HCT116 (cell line): ENCODE measurements around the gene MYBPC3.

ENCODE experiments used
- EGR1 ChIP-seq: IDR thresholded peaks from 2 replicates; pipeline ENCODE4 v1.6.1; 2012; ENCODE audit warnings: low read depth
- EZH2 ChIP-seq: fragments of 200-600 bp; sonication (generic); IDR thresholded peaks from 2 replicates; pipeline ENCODE4 v1.6.1; 2017; ENCODE audit warnings: antibody characterized with exemption, mixed run types
- EZH2phosphoT487 ChIP-seq: fragments of 200-600 bp; IDR thresholded peaks from 2 replicates; pipeline ENCODE4 v1.6.1; 2018; ENCODE audit warnings: antibody characterized with exemption, borderline replicate concordance
- POLR2A ChIP-seq: IDR thresholded peaks from 2 replicates; pipeline ENCODE4 v1.7.0; 2011; ENCODE audit warnings: borderline replicate concordance; ENCODE audit not compliant: insufficient read depth, insufficient read length; ENCODE audit errors: extremely low read depth
- RAD21 ChIP-seq: IDR thresholded peaks from 2 replicates; pipeline ENCODE4 v1.6.1; 2012; ENCODE audit warnings: low read depth, mild to moderate bottlenecking
- ZNF274 ChIP-seq: fragments of 200-500 bp; sonication (Bioruptor generic); IDR thresholded peaks from 2 replicates; pipeline ENCODE4 v1.6.1; 2014; ENCODE audit warnings: mild to moderate bottlenecking, low read depth, low read length, inconsistent platforms
- TF ChIP-seq, protein P1 (sequence below), 3 experiments: fragments of 200-600 bp in 1 of 3; sonication (generic) in 1 of 3; IDR thresholded peaks in 2 of 3; conservative IDR thresholded peaks in 1 of 3; 2 replicates each; pipeline ENCODE4 v1.5.1; 2012 to 2017; ENCODE audit warnings: low read depth in 2 of 3, low read length in 2 of 3, antibody characterized with exemption in 1 of 3, borderline replicate concordance in 1 of 3, control low read depth in 1 of 3, mild to moderate bottlenecking in 1 of 3, mixed read lengths in 1 of 3, mixed run types in 1 of 3, moderate library complexity in 1 of 3; ENCODE audit not compliant: insufficient read depth in 1 of 3
- TF ChIP-seq, protein P2 (sequence below): IDR thresholded peaks from 2 replicates; pipeline ENCODE4 v1.6.1; 2012; ENCODE audit warnings: low read depth

DNA sequence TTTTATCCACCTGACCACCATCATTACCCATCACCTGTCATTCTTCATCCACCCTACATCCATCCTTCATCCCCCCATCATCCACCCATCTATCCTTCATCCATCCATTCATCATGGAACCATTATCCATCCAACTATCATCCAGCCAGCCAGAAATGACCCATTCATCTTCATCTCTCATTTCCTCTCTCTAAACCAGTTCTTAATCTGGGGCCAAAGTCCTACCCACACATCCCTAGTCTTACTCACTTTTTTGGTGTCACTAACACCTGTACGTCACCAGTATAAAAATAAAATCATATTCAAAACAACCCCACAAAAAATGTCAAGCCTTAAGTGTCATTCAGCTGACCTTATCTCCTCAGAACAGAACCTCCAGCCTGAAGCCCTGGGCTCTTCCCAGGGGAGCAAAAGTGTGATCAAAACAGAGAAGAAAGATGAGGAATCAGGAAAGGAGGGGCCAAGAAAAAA, 13.6 kb upstream of the MYBPC3 start:
- TF ChIP-seq, protein P1, sequence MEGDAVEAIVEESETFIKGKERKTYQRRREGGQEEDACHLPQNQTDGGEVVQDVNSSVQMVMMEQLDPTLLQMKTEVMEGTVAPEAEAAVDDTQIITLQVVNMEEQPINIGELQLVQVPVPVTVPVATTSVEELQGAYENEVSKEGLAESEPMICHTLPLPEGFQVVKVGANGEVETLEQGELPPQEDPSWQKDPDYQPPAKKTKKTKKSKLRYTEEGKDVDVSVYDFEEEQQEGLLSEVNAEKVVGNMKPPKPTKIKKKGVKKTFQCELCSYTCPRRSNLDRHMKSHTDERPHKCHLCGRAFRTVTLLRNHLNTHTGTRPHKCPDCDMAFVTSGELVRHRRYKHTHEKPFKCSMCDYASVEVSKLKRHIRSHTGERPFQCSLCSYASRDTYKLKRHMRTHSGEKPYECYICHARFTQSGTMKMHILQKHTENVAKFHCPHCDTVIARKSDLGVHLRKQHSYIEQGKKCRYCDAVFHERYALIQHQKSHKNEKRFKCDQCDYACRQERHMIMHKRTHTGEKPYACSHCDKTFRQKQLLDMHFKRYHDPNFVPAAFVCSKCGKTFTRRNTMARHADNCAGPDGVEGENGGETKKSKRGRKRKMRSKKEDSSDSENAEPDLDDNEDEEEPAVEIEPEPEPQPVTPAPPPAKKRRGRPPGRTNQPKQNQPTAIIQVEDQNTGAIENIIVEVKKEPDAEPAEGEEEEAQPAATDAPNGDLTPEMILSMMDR (IDR thresholded peaks at IDR 0.05 in 2 of 3, conservative IDR thresholded peaks at IDR 0.05 in 1 of 3; ENCODE audit: borderline replicate concordance in 1 of 3, insufficient read depth in 1 of 3, low read depth in 2 of 3, low read length in 2 of 3): no peak
- TF ChIP-seq ZNF274: no peak
- TF ChIP-seq, protein P2, sequence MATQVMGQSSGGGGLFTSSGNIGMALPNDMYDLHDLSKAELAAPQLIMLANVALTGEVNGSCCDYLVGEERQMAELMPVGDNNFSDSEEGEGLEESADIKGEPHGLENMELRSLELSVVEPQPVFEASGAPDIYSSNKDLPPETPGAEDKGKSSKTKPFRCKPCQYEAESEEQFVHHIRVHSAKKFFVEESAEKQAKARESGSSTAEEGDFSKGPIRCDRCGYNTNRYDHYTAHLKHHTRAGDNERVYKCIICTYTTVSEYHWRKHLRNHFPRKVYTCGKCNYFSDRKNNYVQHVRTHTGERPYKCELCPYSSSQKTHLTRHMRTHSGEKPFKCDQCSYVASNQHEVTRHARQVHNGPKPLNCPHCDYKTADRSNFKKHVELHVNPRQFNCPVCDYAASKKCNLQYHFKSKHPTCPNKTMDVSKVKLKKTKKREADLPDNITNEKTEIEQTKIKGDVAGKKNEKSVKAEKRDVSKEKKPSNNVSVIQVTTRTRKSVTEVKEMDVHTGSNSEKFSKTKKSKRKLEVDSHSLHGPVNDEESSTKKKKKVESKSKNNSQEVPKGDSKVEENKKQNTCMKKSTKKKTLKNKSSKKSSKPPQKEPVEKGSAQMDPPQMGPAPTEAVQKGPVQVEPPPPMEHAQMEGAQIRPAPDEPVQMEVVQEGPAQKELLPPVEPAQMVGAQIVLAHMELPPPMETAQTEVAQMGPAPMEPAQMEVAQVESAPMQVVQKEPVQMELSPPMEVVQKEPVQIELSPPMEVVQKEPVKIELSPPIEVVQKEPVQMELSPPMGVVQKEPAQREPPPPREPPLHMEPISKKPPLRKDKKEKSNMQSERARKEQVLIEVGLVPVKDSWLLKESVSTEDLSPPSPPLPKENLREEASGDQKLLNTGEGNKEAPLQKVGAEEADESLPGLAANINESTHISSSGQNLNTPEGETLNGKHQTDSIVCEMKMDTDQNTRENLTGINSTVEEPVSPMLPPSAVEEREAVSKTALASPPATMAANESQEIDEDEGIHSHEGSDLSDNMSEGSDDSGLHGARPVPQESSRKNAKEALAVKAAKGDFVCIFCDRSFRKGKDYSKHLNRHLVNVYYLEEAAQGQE: no peak
- TF ChIP-seq EZH2phosphoT487: no peak
- no peak for TF ChIP-seq POLR2A
- no peak for TF ChIP-seq RAD21
- no peak for TF ChIP-seq EGR1
- TF ChIP-seq EZH2: no peak
